GM19025 (cell line): ENCODE results near the gene TCF12.

ENCODE experiments used
- ATAC-seq: cut with Tn5 transposase; IDR thresholded peaks from one replicate; pipeline ENCODE4 v1.9.1; 2021; ENCODE audit warnings: mild to moderate bottlenecking, low read depth, moderate library complexity; ENCODE audit not compliant: unreplicated experiment

The TCF12 gene

DNA sequence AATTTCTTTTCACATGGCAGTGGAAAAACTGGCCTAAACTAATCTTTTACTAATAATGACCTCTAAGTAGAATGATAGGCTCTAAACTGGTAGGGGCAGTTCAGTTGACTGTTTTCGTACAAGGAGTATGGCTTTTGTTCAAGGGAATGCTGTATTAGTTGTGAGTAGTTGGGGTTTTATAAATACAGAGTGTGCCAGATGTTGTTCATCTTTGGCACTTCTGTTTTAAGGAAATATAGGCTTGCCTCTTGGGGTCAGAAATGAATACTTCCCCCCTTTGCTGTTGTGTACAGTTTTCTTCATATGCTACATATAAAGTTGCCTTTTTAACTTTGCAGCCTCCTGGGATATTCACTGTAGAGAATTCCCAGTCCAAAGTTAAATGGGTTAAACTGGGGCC, 276.9 kb downstream of the TCF12 start:
- ATAC-seq, result no peak

- ATAC-seq, result no peak
These were observed 278.4 kb downstream of the TCF12 start for GRCh38 chr15:57196865-57197264.

DNA sequence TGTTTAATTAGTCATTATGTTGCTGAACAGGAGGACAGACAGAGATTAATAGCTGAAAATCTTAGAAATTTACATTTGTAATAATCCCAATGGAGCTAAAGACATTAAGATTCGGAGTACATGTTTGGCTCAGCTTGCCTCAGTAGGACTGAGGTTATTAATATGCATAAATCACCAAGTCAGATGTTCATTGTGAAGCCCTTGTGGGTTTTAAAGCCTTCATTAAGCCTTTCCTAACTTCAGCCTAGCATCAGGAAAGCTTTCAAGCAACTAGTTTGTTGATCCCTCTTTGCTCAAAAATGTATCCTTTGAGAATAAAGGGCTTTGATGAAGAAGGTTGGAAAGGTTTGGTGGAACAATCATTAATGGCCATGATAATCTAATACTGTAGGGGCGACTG, 279.7 kb downstream of the TCF12 start:
- ATAC-seq, result no peak

GRCh38 chr15:57198654-57199291, 280.3 kb downstream of the TCF12 start:
- no peak for ATAC-seq

DNA sequence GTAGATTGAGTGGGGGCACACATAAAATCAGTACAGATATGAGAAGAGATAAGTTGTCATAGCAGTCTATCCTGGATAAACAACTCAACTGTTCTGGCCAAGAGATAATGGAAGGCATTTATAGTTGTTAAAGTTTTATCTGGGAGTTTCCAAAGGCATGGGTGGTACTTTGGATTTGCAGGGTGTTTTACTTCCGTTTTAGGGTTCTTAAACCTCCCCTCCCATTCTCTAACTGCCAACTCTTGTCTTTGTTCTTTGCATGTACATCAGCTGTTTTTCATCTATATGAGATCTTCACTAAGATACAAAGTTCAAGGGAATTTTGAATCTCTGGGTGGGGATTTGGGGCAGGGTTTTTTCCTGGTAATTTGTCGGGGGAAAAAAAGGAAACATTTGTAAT, 283.1 kb downstream of the TCF12 start:
- no peak for ATAC-seq

DNA sequence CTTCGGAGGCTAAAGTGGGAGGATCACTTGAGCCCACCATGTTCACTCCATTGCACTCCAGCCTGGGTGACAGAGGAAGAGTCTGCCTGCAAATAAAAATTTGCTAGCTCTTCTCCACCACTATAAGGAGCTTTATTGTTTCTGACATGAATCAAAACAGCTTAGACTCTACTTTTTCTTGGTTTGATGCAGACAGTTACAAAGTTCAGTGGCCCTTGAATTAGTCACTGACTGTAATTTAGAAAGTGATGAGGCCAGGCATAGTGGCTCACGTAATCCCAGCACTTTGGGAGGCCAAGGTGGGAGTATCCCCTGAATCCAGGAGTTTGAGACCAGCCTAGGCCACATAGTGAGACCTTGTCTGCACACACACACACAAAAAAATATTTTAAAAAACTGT, 285.5 kb downstream of the TCF12 start:
- no peak for ATAC-seq

GRCh38 chr15:57205027-57205855, 286.8 kb downstream of the TCF12 start:
- no peak for ATAC-seq

DNA sequence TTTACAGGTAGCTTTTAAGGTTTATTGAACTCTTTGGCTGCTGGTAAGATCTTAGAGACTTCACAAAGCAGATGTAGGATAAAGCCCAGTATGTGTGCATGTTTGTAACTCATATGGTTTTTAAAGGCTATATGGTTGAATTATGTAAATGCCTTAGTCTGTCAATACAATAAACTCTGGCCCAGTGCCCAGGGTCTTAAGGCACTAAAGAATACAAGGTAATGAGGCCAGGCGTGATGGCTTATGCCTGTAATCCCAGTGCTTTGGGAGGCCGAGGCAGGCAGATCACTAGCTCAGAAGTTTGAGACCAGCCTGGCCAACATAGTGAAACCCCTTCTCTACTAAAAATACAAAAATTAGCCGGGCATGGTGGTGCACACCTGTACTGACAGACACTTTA, 287.6 kb downstream of the TCF12 start:
- ATAC-seq, result no peak

GRCh38 chr15:57213862-57214261, 295.4 kb downstream of the TCF12 start:
- peak; percentile 60 for ATAC-seq

GRCh38 chr15:57215326-57215725, 296.9 kb downstream of the TCF12 start:
- ATAC-seq, result no peak

GRCh38 chr15:57215881-57216280, 297.4 kb downstream of the TCF12 start:
- no peak for ATAC-seq

GRCh38 chr15:57216288-57216687, 297.8 kb downstream of the TCF12 start:
- ATAC-seq, result no peak

DNA sequence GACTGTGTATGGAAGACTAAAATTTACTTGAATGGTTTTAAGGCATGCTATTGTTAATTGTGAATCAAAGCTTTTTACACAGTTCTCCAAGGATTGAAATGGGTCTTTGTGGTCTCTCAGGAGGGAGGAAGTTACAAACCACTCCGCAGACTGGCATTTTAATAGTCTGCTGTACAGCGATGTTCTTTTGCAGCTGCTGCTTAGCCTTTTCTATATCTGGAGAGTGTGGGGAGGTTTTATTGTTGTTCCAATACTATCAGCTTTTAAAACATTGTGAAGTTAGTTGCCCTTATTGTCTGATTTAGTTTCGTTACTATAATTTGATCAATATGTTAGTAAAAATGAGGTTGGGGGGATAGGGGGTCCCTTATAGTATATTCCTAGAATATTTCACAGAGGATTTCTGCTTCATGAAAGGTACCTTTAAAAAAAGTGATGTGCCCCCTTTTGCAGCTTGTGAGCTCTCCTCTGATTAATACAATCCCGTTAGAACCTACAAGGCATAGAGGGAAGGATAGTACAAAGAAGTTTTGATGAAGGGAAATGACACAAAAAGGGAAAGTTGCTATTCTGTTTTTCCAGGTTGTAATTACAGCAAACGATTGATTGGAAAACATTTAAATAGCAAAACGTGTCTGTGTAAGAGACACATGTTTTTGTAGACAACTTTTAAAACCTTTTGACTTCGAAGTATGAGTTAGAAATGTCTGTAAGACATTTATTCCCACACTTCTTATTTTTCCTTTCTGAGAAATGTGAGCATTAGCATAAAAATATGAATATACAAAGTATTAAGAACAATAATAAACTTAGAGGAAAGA, 299.5 kb downstream of the TCF12 start:
- ATAC-seq, result no peak

- ATAC-seq, result no peak
These were observed 300.6 kb downstream of the TCF12 start for GRCh38 chr15:57218826-57219576.

GRCh38 chr15:57220205-57220604, 301.8 kb downstream of the TCF12 start:
- no peak for ATAC-seq

DNA sequence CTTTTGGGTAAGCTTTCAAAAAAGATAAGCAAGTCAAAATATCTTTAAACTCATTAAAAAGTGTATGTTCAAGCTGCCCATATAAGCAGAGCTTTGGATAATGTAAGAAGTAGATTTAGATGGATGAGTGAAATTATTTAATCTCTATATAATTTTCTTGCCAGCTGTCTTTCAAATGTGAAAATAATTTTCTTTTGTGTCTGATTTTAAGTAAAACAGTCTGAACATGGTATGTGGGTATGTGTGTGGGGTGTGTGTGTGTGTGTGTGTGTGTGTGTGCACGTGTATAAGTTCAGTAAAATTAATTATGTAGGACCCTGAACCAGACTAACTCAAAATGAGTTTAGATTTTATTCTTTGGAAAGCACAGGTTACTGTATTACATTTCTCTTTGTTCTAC, 302.7 kb downstream of the TCF12 start:
- no peak for ATAC-seq

DNA sequence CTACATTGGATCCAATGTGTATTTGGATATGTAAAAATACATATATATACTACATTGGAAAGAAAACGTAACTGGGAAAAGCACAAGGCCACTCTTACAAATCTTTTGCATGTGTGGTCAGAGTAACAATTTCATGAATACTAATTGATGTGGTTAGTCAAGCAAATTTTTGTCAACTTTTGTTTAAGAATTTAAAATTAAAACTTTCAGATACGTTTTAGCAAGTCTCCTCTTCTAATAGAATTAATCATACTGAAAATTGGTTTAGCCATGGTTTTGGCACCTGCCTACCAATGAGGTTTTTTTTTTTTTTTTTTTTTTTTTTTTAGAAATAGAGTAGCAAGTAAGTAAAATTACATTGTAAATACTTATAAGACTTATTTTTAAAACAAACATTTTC, 304.9 kb downstream of the TCF12 start:
- ATAC-seq, result no peak

GRCh38 chr15:57223887-57224286, 305.4 kb downstream of the TCF12 start:
- ATAC-seq, result no peak

GRCh38 chr15:57224664-57225063, 306.2 kb downstream of the TCF12 start:
- ATAC-seq, result no peak

- no peak for ATAC-seq
These were observed 308.7 kb downstream of the TCF12 start for GRCh38 chr15:57227166-57227565.

DNA sequence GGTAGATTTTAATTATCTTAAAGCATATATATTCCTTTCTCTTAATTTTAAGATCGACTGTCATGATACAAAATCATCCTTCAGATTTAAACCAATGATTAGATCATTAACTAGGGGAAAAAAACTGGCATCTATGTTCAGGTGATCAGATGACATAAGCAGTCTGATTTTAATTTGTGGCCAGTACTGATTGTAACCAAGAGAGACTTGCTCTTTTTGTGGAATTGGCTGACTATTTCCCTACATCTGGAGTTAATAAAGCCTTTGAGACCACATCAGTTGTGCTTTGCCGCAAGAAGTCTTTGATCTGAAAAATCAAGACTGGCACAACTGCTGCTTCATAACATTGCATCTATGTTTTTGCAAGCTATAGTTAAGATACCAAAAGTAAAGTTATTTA, 309.5 kb downstream of the TCF12 start:
- ATAC-seq, result no peak
